HG02943 (cell line): ENCODE data around the gene FRS2.
A peak's percentile ranks its signal among the peaks of the same experiment; 100 is the strongest.
"Not testable (repeated sequence)": the region's sequence is repeated elsewhere in the genome, so short reads cannot be mapped to it uniquely, and the experiment has no call there.

Source experiments
- ATAC-seq: cut with Tn5 transposase; IDR thresholded peaks from one replicate; pipeline ENCODE4 v1.9.1; 2021; ENCODE audit warnings: mild to moderate bottlenecking, low read depth, moderate library complexity; ENCODE audit not compliant: unreplicated experiment

FRS2 gene

GRCh38 chr12:69570000-69570516 is 99.9 kb downstream of the FRS2 start:
- no peak for ATAC-seq

GRCh38 chr12:69570545-69571399 is 100.6 kb downstream of the FRS2 start:
- peak; percentile 86 for ATAC-seq

- no peak for ATAC-seq
Observed at GRCh38 chr12:69575346-69575745, 105.2 kb downstream of the FRS2 start.

DNA sequence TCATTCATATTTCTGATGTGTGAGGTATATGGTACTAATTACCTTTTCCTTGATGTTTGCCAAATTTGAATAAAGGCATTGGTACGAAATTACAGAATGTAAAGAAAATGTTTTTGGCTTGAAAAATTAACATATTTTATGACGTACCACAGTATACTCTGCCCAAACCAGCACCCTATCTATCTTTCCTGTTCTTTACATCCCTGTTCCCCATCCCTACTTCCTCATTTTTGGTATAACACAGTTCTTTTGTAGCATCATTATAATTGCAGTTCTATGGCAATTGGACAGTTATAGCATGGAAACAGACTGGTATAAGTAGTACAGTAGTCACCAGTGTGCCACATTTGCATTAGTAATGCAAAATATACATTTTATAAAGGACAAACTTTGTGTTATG is 108.1 kb downstream of the FRS2 start:
- no peak for ATAC-seq

GRCh38 chr12:69579029-69579428 is 108.8 kb downstream of the FRS2 start:
- no peak for ATAC-seq

DNA sequence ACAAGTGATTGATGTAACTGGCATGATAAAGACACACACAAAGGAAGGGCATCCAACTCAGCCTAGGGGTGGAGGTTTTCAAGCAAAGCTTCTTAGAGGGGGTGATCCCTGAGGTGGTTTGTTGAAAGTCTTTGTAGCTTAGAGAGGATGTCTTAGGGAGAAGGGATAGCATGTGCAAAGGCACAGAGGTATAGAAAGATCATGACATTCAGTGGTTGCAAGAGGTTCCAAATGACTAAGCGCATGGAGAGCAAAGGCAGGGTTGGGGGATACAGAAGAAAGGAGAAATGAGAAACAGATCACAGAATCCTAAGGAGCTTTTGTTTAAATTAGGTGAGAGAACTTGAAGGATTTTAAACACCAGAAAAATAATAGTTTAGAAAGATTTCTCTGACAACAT is 109.9 kb downstream of the FRS2 start:
- no peak for ATAC-seq

DNA sequence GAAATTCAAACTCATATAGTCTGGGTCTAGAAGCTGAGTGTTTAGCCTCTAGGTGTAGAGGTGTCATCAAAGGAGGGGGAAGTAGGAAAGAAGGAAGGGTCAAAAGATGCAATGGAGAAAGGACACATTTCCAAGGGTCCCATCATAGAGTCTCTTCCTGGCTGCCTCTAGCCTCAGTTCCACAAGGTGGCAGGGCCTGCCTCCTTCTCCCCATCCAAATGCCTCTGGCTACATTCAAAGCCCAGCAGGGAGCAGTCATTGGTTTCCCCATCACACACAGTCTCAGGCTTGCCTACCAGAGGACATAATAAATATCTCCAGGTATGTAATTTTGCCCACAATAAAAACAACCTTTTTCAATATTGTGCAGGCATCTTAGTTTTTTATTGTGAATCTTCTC is 113.0 kb downstream of the FRS2 start:
- no peak for ATAC-seq

- peak; percentile 99 for ATAC-seq
Observed at GRCh38 chr12:69585189-69586062, 115.2 kb downstream of the FRS2 start, which contains the start of gene CCT2. Gene CCT2, plus strand, starts transcription at chr12:69585459. Its CDS starts 63 bp downstream, at chr12:69585522.

- no peak for ATAC-seq
Observed at GRCh38 chr12:69588527-69588926, 118.3 kb downstream of the FRS2 start.

- no peak for ATAC-seq
Observed at GRCh38 chr12:69589082-69589481, 118.9 kb downstream of the FRS2 start.

DNA sequence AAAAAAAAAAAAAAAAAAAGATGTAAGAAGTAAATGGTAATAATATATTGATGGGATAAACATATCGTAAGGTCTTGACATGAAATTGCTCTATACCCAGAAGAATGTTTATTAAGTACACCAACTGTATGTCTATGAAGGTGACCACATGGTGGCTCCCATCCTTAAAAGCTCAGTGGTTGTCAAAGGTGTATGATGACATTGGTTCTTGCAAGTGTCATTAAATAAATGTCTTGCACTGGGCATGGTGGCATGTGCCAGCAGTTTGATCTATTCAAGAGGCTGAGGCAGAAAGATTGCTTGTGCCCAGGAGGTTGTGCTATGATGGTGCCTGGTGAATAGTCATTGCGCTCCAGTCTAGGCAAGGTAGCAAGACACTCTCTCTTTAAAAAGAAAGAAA is 125.5 kb downstream of the FRS2 start:
- no peak for ATAC-seq

GRCh38 chr12:69598174-69598753 is 128.1 kb downstream of the FRS2 start:
- ATAC-seq: no peak

- no peak for ATAC-seq
Observed at GRCh38 chr12:69600804-69601203, 130.6 kb downstream of the FRS2 start.

GRCh38 chr12:69601962-69602685 is 131.9 kb downstream of the FRS2 start:
- no peak for ATAC-seq

- ATAC-seq: no peak
Observed at GRCh38 chr12:69602954-69603353, 132.8 kb downstream of the FRS2 start.

- ATAC-seq: not testable (repeated sequence)
Observed at GRCh38 chr12:69603556-69603955, 133.4 kb downstream of the FRS2 start.

- not testable (repeated sequence) for ATAC-seq
Observed at GRCh38 chr12:69604275-69604674, 134.1 kb downstream of the FRS2 start.

DNA sequence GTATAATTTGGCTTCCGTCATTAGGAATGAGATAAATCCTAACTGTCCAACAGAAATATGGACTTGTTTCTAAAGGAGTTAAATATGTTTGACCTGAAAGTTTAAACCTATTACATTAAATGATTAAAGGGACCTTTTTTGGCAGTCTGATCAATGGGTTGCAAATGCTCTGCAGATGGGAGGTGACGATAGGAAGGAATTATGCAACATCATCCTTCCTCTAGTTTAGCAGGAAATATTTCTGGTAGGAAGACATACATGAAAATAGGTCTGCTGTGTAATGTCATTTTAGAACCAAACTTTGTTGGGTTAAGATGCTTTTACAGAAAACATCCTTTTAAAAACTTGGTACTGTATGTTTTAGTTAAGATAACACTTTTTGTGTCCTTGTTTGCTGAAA is 137.9 kb downstream of the FRS2 start:
- ATAC-seq: no peak

DNA sequence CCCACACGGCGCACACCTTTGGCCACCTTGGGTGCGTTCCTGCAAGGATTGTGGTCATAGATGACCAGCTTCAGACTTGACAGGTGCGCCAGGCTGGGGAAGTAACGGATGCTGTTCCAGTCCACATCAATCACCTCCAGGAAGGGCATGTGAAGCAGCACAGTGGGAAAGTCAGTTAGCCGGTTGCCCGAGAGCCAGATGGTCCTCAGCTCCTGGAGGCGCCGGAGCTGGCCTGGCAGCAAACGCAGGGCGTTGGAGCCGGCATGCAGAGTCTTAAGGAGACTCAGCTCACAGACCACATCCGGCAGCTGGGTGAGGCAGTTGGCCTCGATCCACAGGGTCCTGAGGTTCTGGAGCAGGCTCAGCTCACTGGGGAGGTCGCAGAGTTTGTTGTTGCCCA is 139.9 kb downstream of the FRS2 start:
- no peak for ATAC-seq

- no peak for ATAC-seq
Observed at GRCh38 chr12:69610729-69611128, 140.5 kb downstream of the FRS2 start, which contains the start of gene LRRC10. Gene LRRC10, minus strand, starts transcription at chr12:69610907. Its CDS starts 69 bp downstream, at chr12:69610838.
